DND-41 (cell line): Measurements from ENCODE around the gene CD300E.

Experiments used
- EZH2 ChIP-seq: IDR thresholded peaks from 3 replicates; pipeline ENCODE4 v1.6.1; 2012; ENCODE audit warnings: borderline replicate concordance, low read depth, mild to moderate bottlenecking, moderate library complexity, low read length, inconsistent platforms; ENCODE audit not compliant: severe bottlenecking
- TF ChIP-seq, protein P1 (sequence below): IDR thresholded peaks from 2 replicates; pipeline ENCODE4 v1.5.1; 2012; ENCODE audit warnings: borderline replicate concordance, low read length, moderate library complexity, mild to moderate bottlenecking; ENCODE audit not compliant: poor library complexity, severe bottlenecking; ENCODE audit errors: extremely low read depth

DNA sequence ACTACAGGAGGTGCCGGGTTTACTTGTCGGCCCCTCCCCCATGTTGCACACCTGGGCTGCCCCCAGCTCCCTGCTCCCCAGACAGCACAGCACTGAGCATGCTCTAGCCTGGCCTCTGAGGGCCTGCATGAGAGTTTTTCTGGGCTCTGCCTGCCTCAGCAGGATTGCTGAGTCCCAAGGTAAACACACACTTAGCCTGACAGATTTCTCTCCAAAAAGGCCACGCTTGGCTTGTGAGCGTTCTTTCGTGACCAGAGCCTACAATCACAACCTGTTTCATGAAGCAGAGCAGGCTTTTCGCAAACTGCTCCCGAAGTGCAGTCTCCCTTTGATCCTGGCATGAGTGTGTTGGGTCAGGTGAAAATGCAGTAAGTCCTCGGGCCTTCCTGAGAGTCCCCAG is 9.8 kb upstream of the CD300E start:
- TF ChIP-seq, protein P1, sequence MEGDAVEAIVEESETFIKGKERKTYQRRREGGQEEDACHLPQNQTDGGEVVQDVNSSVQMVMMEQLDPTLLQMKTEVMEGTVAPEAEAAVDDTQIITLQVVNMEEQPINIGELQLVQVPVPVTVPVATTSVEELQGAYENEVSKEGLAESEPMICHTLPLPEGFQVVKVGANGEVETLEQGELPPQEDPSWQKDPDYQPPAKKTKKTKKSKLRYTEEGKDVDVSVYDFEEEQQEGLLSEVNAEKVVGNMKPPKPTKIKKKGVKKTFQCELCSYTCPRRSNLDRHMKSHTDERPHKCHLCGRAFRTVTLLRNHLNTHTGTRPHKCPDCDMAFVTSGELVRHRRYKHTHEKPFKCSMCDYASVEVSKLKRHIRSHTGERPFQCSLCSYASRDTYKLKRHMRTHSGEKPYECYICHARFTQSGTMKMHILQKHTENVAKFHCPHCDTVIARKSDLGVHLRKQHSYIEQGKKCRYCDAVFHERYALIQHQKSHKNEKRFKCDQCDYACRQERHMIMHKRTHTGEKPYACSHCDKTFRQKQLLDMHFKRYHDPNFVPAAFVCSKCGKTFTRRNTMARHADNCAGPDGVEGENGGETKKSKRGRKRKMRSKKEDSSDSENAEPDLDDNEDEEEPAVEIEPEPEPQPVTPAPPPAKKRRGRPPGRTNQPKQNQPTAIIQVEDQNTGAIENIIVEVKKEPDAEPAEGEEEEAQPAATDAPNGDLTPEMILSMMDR, result no peak
- no peak for TF ChIP-seq EZH2
